ENCODE measurements around the gene MRPL4. TPM values are rescaled to one million over a fixed set of nuclear protein-coding genes. Genes with fewer than 3 reads are reported as not detected.

The MRPL4 gene
- total RNA-seq, 1 donor from 2014 or later = 39.4 TPM

DNA sequence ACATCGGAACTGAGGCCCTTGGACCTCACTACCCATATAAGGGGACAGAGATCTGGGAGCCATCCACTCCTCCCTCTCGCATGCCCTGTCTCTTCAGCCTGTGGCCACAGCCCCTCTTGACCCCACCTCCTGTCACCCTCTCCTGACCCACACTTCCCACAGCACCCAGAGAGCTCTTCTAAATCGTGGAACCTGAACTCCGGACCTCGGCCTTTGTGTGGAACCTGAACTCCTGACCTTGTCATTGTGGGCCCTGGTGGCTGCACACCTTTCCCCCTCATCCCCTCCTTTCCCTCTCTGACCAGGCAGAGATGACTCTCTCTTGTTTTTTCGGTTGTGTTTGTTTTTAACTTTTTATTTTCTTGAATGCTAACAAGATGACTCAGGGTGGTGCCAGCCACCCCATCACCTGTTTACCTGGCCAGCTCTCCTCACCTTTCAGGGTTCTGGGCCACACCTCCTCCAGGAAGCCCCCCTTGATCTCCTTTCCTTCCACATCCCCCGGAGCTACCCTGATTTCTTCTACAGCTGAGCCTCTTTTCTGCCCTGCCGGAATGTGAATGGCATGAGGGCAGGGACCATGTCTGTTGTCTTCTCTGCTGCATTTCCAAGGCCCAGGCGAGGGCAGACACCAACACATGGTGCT lies 5.1 kb downstream of the MRPL4 start:
- TF ChIP-seq, protein P1, sequence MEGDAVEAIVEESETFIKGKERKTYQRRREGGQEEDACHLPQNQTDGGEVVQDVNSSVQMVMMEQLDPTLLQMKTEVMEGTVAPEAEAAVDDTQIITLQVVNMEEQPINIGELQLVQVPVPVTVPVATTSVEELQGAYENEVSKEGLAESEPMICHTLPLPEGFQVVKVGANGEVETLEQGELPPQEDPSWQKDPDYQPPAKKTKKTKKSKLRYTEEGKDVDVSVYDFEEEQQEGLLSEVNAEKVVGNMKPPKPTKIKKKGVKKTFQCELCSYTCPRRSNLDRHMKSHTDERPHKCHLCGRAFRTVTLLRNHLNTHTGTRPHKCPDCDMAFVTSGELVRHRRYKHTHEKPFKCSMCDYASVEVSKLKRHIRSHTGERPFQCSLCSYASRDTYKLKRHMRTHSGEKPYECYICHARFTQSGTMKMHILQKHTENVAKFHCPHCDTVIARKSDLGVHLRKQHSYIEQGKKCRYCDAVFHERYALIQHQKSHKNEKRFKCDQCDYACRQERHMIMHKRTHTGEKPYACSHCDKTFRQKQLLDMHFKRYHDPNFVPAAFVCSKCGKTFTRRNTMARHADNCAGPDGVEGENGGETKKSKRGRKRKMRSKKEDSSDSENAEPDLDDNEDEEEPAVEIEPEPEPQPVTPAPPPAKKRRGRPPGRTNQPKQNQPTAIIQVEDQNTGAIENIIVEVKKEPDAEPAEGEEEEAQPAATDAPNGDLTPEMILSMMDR (IDR thresholded peaks at IDR 0.05) = no peak
- no peak for DNase-seq (ENCODE audit: low spot score)
- Mint-ChIP-seq H3K27me3 (ENCODE audit: low read depth) (no peaks in the 10 kb centered on the region), H3K9me3 (ENCODE audit: low read depth) (no peaks in the 10 kb centered on the region), H3K4me3 (ENCODE audit: unreplicated experiment) (no peak overlapping the region), H3K36me3 (ENCODE audit: low read depth) (peaks cover 24% of the 10 kb centered on the region), H3K4me1 (ENCODE audit: low read depth) (peaks cover 8% of the 10 kb centered on the region), H3K27ac (ENCODE audit: unreplicated experiment) (peak overlapping the region; percentile 17)

DNA sequence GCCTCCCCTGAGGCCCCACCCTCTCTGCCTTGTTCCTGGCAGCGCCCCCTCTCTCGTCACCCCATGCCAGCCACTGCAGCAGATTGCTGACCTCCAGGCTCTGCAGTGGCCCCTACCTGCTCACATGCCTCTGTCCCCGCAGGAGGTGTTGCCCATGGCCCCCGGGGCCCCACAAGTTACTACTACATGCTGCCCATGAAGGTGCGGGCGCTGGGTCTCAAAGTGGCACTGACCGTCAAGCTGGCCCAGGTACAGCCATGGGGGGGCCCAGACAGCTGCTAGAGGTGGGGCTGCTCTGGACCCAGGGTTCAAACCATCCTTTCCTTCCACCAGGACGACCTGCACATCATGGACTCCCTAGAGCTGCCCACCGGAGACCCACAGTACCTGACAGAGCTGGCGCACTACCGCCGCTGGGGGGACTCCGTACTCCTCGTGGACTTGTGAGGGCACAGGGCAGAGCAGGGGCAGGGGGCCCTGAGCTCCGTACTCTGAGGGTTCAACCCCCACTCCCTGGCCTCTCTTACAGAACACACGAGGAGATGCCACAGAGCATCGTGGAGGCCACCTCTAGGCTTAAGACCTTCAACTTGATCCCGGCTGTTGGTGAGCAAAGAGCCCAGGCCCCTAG lies 6.2 kb downstream of the MRPL4 start:
- H3K27me3 Mint-ChIP-seq (ENCODE audit: low read depth) = no peaks in the 10 kb centered on the region
- peaks cover 24% of the 10 kb centered on the region for H3K36me3 Mint-ChIP-seq (ENCODE audit: low read depth)

DNA sequence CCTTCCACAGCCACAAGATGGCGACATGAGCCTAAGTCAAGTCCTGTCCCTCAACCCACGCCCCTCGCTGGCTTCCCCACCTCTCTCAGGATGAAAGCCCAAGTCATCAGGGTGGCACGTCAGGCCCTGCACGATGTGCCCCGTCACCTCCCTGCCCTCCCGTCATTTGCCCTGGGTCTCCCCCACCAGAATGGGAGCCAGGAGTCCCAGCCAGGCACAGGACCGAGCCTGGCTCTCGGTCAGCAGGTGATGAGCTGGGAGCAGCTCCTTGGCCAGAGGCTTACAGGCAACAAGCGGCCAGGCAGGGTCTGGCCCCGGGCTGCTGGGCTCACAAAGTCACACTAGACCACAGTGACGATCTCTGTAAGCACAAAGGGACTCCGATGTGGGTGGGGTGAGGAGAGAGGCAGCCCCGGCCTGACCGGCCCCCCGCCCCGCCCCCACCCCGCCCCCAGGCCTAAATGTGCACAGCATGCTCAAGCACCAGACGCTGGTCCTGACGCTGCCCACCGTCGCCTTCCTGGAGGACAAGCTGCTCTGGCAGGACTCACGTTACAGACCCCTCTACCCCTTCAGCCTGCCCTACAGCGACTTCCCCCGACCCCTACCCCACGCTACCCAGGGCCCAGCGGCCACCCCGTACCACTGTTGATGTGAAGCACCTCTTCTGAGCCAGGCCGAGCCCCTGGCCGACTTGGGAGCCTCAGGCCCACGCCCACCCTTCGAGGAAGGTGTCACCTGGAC lies 7.3 kb downstream of the MRPL4 start:
- Mint-ChIP-seq H3K4me1 (ENCODE audit: low read depth) (peaks cover 3% of the 10 kb centered on the region), H3K27ac (ENCODE audit: unreplicated experiment) (no peak overlapping the region), H3K9me3 (ENCODE audit: low read depth) (no peaks in the 10 kb centered on the region), H3K4me3 (ENCODE audit: unreplicated experiment) (no peak overlapping the region), H3K36me3 (ENCODE audit: low read depth) (peaks cover 21% of the 10 kb centered on the region), H3K27me3 (ENCODE audit: low read depth) (no peaks in the 10 kb centered on the region)
- TF ChIP-seq, protein P1 (IDR thresholded peaks at IDR 0.05) = peak; percentile 84
- peak; percentile 92 for DNase-seq (ENCODE audit: low spot score)

More for the DNA sequence above, 6.2 kb downstream of the MRPL4 start:
- TF ChIP-seq, protein P1 (IDR thresholded peaks at IDR 0.05) = no peak
- peak; percentile 93 for DNase-seq (ENCODE audit: low spot score)
- Mint-ChIP-seq H3K27ac (ENCODE audit: unreplicated experiment) (no peak overlapping the region), H3K9me3 (ENCODE audit: low read depth) (no peaks in the 10 kb centered on the region), H3K4me1 (ENCODE audit: low read depth) (peaks cover 3% of the 10 kb centered on the region), H3K4me3 (ENCODE audit: unreplicated experiment) (no peak overlapping the region)

DNA sequence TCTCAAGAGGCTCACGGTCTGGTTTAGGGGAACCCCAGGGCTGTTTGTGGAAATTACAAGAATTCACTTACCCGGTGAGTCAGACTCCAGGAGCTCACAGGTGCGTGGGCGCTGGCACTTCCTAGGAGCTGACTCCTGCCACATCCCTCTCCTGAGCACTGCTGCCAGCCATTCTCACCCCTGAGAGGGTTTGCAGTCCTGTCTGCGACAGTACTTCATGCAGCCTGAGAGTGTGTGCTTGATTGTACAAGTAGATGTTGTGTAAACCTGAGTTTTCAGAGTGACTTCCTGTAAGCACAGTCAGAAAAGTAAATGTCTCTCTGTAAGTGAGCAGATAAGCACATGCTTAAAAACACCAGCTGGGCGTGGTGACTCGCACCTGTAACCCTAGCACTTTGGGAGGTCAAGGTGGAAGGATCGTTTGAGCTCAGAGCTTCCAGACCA lies 8.1 kb downstream of the MRPL4 start:
- Mint-ChIP-seq H3K9me3 (ENCODE audit: low read depth) (no peaks in the 10 kb centered on the region), H3K27me3 (ENCODE audit: low read depth) (no peaks in the 10 kb centered on the region), H3K4me1 (ENCODE audit: low read depth) (peaks cover 3% of the 10 kb centered on the region), H3K36me3 (ENCODE audit: low read depth) (peaks cover 17% of the 10 kb centered on the region), H3K4me3 (ENCODE audit: unreplicated experiment) (no peak overlapping the region), H3K27ac (ENCODE audit: unreplicated experiment) (no peak overlapping the region)
- TF ChIP-seq, protein P1 (IDR thresholded peaks at IDR 0.05) = no peak
- no peak for DNase-seq (ENCODE audit: low spot score)

DNA sequence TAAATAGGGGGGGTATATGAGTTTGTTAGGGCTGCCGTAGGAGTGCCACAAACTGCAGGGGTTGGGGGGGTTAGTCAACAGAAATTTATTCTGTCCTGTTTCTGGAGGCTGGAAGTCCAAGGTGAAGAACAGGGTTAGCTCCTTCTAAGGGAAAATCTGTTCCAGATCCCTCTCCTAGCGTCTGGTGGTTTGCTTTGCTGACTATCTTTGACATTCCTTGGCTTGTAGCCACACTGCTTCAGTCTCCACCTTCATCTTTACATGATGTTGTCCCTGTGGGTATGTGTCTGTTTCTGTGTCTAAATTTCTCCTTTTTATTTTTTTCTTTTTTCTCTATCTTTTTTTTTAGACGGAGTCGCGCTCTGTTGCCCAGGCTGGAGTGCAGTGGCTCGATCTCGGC lies 10.8 kb downstream of the MRPL4 start:
- Mint-ChIP-seq H3K9me3 (ENCODE audit: low read depth) (no peaks in the 10 kb centered on the region), H3K4me1 (ENCODE audit: low read depth) (peaks cover 3% of the 10 kb centered on the region), H3K27ac (ENCODE audit: unreplicated experiment) (no peak overlapping the region), H3K27me3 (ENCODE audit: low read depth) (no peaks in the 10 kb centered on the region), H3K36me3 (ENCODE audit: low read depth) (peaks cover 2% of the 10 kb centered on the region), H3K4me3 (ENCODE audit: unreplicated experiment) (no peak overlapping the region)
- TF ChIP-seq, protein P1 (IDR thresholded peaks at IDR 0.05) = no peak
- DNase-seq (ENCODE audit: low spot score) = no peak
